ENCODE data around the gene GTPBP3.
"Not testable (repeated sequence)": the region's sequence is repeated elsewhere in the genome, so short reads cannot be mapped to it uniquely, and the experiment has no call there.

Gene GTPBP3

GRCh38 chr19:17336872-17337674 lies at the start of gene GTPBP3:
Gene GTPBP3, plus strand, starts transcription at chr19:17337553. Its CDS starts 59 bp downstream, at chr19:17337612.
- peak; percentile 98 for DNase-seq (ENCODE audit: low spot score)

GRCh38 chr19:17289489-17289888 lies 47.9 kb upstream of the GTPBP3 start:
- peak; percentile 18 for DNase-seq (ENCODE audit: low spot score)

GRCh38 chr19:17292301-17293074 lies 44.9 kb upstream of the GTPBP3 start:
- peak; percentile 81 for DNase-seq (ENCODE audit: low spot score)

GRCh38 chr19:17293605-17294004 lies 43.7 kb upstream of the GTPBP3 start:
- DNase-seq (ENCODE audit: low spot score): no peak

- peak; percentile 25 for DNase-seq (ENCODE audit: low spot score)
Observed at GRCh38 chr19:17294051-17294891, 43.1 kb upstream of the GTPBP3 start.

- not testable (repeated sequence) for DNase-seq (ENCODE audit: low spot score)
Observed at GRCh38 chr19:17295551-17295950, 41.8 kb upstream of the GTPBP3 start.

- DNase-seq (ENCODE audit: low spot score): no peak
Observed at GRCh38 chr19:17296273-17296672, 41.1 kb upstream of the GTPBP3 start.

GRCh38 chr19:17296976-17297375 lies 40.4 kb upstream of the GTPBP3 start:
- DNase-seq (ENCODE audit: low spot score): no peak

GRCh38 chr19:17300992-17301619 lies 36.2 kb upstream of the GTPBP3 start:
- DNase-seq (ENCODE audit: low spot score): no peak

- DNase-seq (ENCODE audit: low spot score): no peak
Observed at GRCh38 chr19:17302391-17303166, 34.8 kb upstream of the GTPBP3 start.

GRCh38 chr19:17303167-17303939 lies 34.0 kb upstream of the GTPBP3 start, which contains the start of gene ABHD8:
Gene ABHD8, minus strand, starts transcription at chr19:17303425. Its CDS starts 1,809 bp downstream, at chr19:17301616.
- peak; percentile 94 for DNase-seq (ENCODE audit: low spot score)

GRCh38 chr19:17303940-17304267 lies 33.4 kb upstream of the GTPBP3 start:
- no peak for DNase-seq (ENCODE audit: low spot score)

GRCh38 chr19:17304386-17305215 lies 32.8 kb upstream of the GTPBP3 start:
- DNase-seq (ENCODE audit: low spot score): no peak

GRCh38 chr19:17305216-17305516 lies 32.2 kb upstream of the GTPBP3 start:
- DNase-seq (ENCODE audit: low spot score): no peak

- peak; percentile 99 for DNase-seq (ENCODE audit: low spot score)
Observed at GRCh38 chr19:17305517-17306284, 31.7 kb upstream of the GTPBP3 start, which contains the start of gene MRPL34. Gene MRPL34, plus strand, starts transcription at chr19:17305872. Its CDS starts 21 bp downstream, at chr19:17305893.

GRCh38 chr19:17306285-17306714 lies 31.1 kb upstream of the GTPBP3 start:
- no peak for DNase-seq (ENCODE audit: low spot score)

- no peak for DNase-seq (ENCODE audit: low spot score)
Observed at GRCh38 chr19:17307876-17308377, 29.4 kb upstream of the GTPBP3 start.
